ENCODE results near the gene NCAM1.

The NCAM1 gene

DNA sequence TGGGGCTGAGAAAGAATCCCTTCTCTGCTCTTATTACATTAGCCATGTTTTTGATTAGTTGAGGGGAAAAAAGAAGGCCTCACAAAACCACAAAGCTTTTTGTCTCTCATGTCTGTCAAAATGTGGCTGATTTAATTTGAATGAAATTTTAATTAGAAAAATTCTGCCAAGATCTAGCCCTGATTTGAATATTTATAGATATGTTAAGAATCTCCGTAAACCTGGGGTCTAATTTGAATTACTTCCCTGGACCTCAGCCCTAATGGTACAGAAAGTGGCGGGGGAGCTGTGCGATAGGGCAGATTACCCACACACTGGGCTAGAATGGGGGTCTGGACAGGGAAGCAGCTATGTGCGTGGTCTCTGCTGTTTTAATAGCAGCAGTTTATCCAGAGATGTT lies 211.9 kb downstream of the NCAM1 start:
- DNase-seq (ENCODE audit: low read depth): no peak

DNA sequence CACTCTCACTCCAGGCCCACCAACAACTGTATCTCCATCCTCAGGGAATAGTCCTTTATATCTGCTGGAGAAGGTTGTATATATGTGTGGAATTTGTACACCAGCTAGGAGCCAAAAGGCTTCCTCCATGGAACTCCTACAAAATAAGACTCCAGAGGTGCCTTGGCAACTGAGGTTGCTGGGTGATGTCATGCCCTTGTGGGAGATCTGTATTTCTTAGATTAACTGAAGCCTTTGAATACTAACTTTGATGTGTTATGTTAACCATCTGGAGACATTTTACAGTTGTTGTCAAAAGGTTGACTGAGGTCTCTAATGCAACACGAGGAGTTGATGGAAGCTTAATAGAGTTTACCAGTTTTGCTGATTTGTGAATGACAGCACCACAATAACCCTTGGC lies 213.7 kb downstream of the NCAM1 start:
- no peak for DNase-seq (ENCODE audit: low read depth)

GRCh38 chr11:113176599-113177360 lies 215.6 kb downstream of the NCAM1 start:
- no peak for DNase-seq (ENCODE audit: low read depth)

DNA sequence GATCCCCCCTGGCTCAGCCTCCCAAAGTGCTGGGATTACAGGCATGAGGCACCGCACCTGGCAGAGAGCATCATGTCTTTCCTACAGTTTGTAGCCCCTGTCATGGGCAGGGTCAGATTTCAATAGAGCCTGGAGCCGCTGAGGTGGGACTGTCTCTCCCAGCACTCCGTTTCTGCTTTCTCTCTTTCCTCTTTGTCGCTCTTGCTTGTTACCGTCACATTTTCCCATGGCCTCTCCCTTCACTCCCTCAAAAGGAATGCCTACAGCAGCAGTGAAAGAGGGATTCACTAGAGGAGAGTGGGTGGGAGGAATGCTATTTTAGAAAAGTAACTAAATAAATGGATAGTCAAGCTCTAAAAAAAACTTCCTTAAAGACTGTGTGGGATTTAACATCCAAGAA lies 216.5 kb downstream of the NCAM1 start:
- DNase-seq (ENCODE audit: low read depth): no peak

DNA sequence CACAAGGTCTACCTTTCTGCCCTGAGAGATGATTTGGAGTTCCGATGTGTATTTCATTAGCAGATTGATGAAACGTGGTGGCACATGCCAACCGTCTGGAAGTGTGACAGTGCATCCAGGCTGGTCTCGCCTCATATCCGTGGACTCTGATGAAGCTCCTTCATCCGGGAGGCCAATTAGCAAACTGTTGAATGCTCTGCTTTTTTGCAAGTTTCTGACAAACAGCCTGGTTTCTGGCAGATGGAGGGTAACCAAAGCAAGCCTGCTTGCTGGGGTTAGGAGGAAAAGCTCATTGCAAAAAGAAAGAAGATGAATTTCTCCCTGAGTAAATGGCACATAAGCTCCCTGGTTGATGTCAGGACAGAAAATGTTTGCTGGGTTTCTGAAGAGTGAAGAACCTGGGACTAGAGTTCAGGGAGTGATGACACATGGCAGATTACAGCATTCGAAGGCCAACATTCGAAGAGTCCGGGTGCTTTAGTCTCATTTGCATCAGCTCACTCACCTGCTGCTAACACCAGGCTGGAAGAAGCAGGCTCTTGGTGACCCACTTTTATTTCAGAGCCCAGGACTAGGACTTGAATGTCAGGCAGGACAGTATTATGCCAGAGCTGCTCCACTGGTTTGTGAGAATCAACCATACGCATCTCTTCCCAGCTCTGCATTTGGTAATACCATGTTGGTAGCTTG lies 217.3 kb downstream of the NCAM1 start:
- no peak for DNase-seq (ENCODE audit: low read depth)

DNA sequence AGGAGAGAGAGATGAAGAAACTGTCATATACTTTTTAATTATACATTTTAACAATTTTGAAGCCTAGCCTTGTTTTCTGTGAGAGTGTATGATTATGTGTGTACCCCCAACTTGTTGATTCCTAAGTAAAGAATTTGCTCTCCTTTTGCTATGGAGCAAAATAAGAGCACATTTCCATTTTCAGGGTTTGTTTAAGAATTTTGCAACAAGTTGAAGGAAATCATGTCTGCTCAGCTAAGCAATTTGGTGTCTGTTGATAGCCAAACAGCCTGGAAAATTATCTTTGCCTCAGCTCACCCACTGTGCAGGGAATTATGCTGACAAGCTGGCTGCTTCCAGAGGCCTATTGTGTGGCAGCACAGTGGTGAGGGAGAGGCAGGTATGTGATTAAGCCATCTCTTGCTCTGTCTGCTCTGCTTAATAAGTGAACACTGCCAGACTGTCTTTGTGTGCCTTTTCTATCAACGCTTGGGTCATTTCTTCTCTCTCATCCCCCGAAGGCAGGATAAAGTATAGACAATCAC lies 218.0 kb downstream of the NCAM1 start:
- no peak for DNase-seq (ENCODE audit: low read depth)

DNA sequence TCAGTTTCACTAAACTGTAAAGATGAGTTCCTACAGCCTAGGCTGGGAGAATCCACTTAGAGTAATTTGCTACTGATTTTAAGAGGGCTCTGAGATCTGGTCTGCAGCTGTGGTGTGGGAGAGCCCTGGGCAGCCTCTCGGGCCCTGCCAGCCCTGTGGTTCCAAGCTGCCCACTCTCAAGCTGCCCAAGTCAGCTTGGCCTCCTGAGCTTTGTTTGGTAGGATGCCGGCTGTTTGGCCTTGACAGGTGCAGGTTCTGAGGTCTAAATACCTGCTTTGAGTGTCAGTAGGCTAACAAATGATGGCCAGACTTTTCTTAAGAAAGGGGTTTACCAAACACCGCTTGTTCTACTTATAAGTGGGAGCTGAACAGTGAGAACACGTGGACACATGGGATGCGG lies 219.9 kb downstream of the NCAM1 start:
- DNase-seq (ENCODE audit: low read depth): no peak

- no peak for DNase-seq (ENCODE audit: low read depth)
Measured at GRCh38 chr11:113182288-113182687, 221.1 kb downstream of the NCAM1 start.

- no peak for DNase-seq (ENCODE audit: low read depth)
Measured at GRCh38 chr11:113184498-113184897, 223.3 kb downstream of the NCAM1 start.

DNA sequence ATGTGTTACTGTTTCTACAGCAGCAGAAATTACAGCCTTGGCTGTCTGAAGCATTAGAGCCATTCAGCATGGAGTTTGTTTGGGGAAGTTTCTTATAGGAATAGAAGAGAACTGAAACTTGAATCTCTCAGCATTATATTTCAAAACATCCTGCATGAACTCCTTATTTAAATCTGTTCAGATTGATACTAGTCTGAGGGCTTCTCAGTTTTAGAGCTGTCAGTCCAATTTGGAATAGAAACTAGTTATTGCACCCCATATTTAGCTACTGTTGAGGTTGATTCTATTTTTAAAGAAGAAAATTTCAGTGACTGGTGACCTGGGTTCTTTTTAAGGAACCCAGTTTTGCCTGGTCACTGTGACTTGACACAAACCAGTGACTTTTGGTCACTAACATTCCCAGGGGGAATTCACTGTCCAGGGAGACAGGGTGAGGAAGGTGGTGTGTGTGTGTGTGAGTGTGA lies 227.2 kb downstream of the NCAM1 start:
- DNase-seq (ENCODE audit: low read depth): no peak

GRCh38 chr11:113189909-113190667 lies 228.9 kb downstream of the NCAM1 start:
- no peak for DNase-seq (ENCODE audit: low read depth)

DNA sequence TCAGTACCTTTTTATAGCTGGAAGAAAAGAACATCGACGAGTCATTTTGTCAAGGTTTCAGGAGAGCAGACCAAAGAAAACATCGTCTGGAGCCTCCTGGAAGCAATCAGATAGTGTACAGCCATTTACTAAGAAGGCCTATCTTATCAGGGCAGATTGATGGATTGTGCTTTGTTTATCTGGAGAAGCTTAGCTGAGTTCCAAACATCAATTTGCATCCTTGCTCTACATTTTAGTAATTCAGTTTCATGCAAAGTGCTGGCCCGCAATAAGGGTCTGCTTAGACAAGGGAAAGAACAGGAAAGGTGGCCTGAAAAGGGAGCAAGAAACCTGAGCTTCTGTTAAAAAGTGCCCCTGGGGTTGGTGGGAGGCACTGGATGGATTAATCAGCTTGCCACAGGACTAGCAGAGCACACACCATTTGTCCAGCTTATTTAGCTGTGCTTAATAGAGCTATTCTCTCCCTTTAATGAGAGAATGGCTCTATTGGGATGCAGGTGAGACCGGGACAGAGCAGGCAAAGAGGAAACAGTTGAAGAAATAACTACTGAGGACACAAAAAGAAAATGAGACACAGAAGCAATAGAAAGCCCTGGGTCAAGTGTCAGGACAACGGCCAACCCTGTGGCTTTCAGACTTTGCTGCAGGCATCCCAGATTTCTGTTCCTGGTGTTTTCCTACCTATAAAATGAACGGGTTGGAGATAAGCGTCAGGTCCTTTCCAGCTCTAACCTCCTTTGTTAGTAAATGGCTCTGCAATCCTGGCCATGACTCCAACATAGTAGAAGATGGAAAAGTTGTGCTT lies 231.1 kb downstream of the NCAM1 start:
- no peak for DNase-seq (ENCODE audit: low read depth)

GRCh38 chr11:113193016-113193415 lies 231.8 kb downstream of the NCAM1 start:
- DNase-seq (ENCODE audit: low read depth): no peak

GRCh38 chr11:113193946-113194345 lies 232.7 kb downstream of the NCAM1 start:
- no peak for DNase-seq (ENCODE audit: low read depth)

- DNase-seq (ENCODE audit: low read depth): no peak
Measured at GRCh38 chr11:113195728-113196127, 234.5 kb downstream of the NCAM1 start.

GRCh38 chr11:113197446-113197845 lies 236.2 kb downstream of the NCAM1 start:
- no peak for DNase-seq (ENCODE audit: low read depth)

DNA sequence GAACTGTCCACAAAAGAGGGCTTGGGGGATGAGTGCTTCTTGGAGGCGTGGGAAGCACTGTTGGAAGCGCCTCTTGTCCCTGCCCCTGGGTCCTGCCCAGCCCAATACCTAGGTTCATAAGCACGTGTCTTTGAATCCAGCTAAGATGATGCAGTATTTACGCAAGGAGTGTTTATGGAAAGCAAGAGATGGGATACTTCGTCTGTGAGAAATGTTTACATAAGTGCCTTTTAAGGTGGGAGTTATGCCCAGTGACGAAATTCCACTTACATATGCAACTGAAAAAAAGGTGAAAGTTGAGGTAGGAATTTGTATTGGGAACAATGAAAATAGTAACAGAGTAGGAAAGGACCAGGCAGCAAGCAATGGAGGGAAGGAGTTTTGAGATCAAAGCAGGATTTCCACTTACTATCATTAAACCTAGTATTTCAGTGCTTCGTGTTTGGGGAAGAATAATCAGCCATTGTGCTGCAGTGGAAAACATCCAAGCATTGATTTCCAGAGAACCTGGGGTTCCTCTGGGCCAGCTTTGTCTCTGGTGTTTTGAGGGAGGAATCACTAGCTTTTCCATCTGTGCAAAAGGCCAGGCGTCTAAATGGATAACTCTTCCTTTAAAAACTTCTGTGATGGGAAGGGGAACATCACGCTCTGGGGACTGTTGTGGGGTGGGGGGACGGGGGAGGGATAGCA lies 237.9 kb downstream of the NCAM1 start:
- DNase-seq (ENCODE audit: low read depth): no peak

GRCh38 chr11:113199866-113200265 lies 238.6 kb downstream of the NCAM1 start:
- no peak for DNase-seq (ENCODE audit: low read depth)

DNA sequence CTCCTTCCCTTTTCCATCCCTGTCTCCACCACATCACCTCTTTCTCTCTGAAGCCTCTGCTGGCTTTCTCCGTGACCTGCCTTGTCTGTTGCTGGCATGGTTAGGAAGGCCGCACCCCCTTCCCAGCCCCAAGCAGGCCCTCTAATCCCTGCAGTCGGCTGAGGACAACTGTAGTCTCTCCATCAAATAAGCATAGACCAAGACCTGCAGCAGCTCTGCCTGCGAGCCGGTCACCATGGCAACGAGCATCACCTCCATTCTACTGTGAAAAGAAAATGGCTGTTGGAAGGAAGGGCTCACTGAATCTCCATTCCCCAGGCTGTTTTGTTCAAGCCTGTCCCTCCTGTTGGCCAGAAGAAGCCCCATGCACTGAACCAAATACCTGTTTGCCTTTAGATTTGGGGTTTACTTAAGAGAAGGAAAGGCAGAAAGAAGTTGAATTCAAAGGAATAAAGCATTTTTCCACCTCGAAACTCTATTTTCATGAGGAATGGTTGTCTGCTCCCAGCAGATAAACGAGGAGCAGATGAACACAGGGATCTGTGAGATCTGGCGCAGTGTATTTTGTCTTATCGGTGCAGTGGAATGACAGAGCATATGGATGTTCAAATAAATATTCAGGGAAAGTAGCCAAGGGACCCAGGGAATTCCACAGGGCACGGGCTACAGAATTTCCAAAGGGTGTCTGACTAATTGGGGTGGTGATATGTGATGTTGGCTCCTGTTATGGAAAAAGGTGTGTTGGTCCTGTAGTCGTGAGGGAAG lies 240.0 kb downstream of the NCAM1 start:
- DNase-seq (ENCODE audit: low read depth): no peak

DNA sequence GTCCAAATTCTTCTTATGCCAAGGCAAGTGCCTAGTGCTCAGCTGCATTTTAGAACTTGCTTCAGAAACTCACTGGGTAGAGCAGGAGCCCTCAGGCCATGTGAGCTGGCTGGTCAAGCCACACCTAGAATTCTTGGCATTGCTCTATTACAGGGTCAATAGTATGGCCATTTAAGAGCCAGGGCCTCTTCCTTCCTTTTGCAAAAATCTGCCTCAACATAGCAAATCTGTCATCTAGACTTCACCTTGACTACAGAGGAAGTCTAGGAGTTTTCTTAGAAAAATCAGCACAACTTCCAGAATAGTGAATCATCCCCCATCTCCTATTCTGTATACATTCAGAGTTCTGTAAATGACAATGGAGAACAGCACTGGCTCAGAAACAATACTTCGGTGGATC lies 241.2 kb downstream of the NCAM1 start:
- DNase-seq (ENCODE audit: low read depth): no peak

Measured in activated gamma-delta T cell treated with anti-CD3 and anti-CD28 coated beads, Interleukin-2, amount 50 U/mL, for 16 hours (primary cell).